CD4-positive, alpha-beta T cell treated with Interferon gamma for 1 hour (primary cell): ENCODE data around the gene SUPV3L1.
"Not testable (repeated sequence)": the region's sequence is repeated elsewhere in the genome, so short reads cannot be mapped to it uniquely, and the experiment has no call there.

ENCODE experiments used
- DNase-seq: peaks from one replicate; pipeline ENCODE4 v3.0.0-alpha.2; 2020

Gene SUPV3L1

DNA sequence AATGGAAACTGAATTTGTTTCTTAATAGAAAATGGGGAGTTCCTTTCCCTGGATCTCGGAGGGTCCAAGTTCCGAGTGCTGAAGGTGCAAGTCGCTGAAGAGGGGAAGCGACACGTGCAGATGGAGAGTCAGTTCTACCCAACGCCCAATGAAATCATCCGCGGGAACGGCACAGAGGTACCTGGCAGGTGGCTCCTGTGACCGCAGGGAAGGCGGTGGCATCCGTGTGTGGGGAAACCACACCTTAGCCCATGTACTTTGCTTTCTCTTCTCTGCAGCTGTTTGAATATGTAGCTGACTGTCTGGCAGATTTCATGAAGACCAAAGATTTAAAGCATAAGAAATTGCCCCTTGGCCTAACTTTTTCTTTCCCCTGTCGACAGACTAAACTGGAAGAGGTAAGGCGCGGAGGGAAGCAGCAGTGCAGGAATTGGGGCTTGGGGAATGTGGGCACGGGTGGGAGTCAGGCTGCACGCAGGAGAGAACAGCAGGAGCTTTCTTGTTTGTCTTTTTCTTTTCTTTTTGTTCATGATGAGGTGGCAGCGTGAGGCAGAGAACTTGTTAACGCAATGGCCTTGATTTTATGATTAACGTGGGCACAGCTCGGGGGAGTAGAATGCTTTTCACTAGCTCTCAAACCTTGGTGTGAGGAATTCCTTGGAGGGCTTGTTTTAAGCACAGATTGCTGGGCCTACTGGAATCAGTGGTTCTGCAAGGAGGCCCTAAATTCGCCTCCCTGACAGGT is 52.9 kb downstream of the SUPV3L1 start:
- DNase-seq, result peak; percentile 38

DNA sequence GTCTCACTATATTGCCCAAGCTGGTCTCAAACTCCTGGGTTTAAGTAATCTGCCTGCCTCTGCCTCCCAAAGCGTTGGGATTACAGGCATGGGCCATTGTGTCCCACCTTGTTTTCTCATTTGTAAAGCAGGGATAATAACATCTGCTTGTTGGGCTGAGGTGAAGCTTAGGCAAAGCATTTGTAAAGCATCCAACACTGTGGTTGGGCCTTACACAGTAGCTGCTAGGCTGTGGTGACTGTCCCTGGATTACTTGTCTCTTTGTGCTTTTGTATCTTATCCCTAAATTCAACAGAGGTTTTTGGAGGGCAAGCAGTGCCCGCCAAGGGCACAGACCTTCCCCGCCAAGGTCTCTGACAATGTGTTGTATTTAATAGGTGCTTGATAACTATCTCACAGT is 54.4 kb downstream of the SUPV3L1 start:
- DNase-seq, result no peak

DNA sequence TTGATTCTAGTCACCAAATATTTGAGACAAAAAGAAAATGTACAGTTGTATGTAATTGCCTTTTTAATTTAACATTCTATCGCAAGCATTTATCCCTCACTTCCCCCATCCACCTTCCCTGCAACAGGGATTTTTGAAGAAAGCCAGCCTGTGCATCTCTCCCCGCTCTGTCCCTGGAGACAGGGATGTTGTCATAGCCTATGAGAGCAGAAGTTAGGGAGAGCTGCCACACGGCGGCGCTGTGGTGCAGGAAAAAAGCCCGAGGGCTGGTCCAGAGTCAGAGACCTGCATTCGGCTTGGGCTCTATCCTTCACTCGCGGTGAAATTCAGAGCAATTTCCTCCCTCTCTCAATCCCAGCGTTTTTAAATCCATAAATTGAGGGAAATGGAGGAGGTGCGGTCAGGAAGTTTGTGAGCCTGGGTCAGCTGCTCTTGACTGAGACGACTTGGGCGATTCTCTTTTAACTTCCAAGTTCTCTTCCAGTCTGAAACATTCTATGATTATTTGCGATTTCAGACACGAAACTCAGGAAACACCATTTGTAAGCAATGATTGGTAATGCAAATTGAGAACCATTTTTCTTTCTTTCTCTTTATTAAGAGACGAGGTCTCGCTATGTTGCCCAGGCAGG is 57.6 kb downstream of the SUPV3L1 start:
- peak; percentile 75 for DNase-seq

DNA sequence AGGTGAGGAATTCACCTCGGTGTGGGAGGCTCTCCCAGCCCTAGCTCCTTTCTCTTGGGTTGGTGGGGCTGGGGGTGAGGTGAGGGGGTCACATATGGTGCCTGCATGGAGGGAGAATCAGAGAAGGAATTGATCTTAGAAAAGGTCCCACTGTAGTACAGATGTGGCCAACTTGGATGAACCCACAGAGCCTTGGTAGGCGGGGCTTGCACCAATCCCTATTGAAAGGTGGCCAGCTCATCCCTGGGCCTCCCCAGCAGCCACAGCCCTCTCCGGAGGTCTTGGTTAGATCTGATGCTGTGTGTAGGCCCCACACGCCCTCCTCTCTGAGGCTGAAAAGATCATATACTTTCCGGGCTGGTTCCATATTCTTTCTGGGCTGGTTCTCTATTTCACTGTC is 59.1 kb downstream of the SUPV3L1 start:
- DNase-seq, result no peak

DNA sequence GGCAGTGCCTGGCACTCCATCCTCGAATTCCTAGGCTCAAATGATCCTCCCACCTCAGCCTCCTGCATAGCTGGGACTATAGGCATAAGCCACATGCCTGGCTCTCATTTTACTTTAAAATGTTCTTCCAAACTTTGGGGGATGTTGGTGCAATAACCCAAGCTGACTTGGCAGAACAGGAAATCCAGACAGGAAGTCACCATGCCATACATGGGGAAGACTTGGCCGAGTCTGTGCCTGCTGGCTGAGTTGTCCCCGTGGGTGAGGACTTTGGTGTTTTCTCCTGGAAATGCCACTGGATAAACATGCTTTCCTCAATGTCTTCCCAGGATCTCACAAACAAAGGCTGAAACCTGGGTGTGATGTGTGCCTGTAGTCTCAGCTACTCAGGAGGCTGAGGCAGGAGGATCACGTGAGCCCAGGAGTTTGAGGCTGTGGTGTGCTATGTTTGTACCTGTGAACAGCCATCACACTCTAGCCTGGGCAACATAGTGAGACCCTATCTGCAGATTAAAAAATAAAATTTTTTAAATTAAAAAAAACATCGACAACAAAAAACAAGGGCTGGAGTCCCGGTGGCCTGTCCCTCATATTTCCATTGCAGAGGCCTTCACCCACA is 59.9 kb downstream of the SUPV3L1 start:
- no peak for DNase-seq

DNA sequence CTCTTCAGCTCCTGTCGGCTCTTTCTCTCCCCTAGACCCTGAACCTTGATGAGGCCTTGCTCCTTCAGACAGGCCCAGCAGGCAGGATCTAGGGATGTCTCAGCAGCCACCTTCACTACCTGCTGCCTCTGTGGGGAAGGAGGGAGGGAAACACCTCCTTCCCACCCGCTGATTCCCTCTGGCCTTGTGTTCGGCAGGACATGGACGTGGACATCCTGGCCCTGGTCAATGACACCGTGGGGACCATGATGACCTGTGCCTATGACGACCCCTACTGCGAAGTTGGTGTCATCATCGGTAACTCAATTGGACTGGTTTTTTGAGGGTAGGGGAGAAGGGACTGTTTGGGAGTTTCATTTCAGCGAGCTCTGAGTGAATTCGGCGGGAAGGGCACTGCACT is 60.4 kb downstream of the SUPV3L1 start:
- no peak for DNase-seq

DNA sequence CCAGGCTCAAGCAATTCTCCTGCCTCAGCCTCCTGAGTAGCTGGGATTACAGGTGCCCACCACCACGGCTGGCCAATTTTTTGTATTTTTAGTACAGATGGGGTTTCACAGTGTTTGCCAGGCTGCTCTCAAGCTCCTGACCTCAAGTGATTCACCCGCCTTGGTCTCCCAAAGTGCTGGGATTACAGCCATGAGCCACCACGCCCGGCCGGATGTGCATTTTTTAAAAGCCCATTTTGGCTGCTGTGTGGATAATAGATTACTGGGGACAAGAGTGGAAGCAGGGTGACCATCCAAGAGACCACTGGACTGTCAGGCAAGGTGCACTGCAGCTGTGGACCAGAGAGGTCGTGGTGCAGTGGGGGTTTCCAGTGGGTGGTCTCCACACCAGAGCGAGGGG is 61.5 kb downstream of the SUPV3L1 start:
- DNase-seq, result no peak

DNA sequence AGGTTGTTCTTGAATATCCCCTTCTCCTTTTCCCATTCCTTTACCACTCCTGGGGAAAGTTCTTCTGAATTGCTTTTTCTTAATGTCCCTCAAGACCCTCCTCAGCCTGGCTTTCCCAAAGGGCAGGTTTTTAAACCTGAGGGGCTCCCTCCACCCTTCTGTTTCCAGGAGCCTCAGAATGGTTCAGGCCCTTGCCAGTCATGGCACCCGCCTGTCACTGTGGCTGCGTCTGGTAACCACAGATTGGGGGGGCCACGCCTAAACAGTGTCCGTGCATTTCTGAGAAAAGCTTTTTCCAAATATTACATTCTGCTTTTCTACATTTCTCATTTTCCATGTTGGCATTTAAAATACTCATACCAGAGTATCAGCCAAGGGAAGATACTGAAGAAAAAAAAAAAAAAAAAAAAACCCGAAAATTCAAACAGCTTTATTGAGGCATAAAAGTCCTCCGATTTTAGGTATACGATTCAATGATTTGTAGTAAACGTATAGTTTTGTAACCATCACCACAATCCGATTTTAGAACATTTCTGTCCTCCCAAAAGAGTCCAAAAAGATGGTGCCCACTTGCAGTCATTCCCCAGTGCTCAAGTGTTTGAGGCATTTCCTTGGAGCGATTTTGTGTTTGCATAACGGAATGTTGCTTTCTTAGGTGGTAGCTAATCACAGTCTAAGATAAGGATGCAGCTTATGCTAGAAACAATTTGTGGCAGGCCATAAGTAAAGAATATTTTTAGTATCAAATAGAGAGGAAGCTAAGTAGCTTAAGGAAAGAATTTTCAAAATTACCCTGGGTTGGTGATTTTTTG is 62.2 kb downstream of the SUPV3L1 start:
- DNase-seq, result no peak

DNA sequence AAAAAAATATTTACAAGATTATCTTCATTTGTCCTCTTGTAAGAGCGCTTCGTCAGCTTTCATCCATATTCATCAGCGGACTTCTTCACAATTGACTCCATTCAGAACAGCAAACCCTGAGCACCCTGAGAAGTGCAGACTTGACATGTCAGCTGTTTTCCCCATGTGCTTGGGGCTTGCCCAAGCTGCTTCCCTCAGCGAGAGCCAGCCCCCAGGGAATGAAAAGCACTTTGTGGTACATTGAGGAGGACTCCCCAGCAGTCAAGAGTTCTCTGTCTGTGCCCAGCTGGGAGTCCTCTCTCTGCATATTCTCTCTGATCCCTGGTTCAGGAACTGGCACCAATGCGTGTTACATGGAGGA is 62.8 kb downstream of the SUPV3L1 start:
- DNase-seq, result no peak

DNA sequence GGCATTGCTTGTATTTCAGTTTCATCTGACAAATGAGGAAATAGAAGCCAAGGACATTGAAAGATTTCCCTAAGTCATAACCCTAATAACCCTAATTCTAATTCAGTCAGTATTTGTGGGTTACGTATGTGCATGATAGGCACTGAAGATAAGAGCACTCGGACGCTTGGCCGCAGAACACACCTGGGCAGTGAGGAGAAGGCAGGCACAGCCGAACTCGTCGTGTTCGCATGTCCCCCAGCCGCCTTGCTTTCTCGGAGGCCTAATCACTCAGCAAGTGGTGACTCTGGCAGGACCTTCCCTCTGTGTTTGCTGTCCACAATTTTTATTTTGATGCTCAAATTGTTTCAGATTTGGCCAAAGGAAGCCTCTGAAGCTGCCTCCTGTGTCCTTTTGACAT is 63.8 kb downstream of the SUPV3L1 start:
- DNase-seq, result no peak

DNA sequence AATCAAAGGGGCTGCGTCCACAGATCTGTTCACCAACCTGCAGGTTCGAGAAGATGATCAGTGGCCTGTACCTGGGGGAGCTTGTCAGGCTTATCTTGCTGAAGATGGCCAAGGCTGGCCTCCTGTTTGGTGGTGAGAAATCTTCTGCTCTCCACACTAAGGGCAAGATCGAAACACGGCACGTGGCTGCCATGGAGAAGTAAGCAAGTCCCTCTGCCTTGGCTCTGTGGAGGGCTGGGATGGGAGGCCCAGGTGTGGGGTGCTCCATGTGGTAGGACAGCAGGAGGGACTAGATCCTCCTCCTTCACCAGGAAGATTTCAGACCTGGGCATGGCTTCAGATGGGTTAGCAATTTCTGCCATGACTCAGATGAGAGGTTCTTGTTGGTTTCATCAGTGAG is 66.0 kb downstream of the SUPV3L1 start:
- no peak for DNase-seq

DNA sequence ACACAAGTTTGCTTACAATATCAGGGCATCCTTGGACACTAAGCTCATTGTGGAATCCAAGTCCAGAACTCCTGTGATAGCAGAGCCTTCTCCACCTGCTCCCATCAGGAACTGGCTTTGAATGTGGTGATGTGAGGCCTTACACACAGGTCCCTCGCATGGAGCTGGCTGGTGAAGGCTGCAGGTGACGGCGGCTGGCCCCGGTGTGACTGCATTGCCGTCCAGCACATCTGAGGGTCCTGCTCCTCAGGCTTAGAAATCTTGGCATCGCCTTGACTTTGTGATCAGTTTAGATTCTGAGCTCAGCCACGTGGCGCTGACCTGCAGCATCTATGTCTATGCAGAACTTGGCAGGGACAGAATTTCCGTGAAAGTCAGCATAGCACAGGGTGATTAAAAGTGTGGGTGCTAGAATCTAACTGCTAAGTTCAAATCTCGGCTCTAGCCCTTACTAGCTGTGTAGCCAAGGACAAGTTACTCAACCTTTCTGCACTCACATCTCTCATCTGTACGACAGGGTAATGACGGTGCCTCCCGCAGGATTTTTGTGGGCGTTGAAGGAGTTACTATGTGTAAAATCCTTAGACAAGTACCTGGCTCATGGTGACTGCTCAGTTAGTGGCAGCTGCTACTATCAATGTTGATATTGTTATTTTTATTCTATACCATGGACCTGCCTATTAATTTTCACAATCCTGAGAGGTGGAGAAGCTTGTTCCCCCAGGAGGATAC is 66.7 kb downstream of the SUPV3L1 start:
- no peak for DNase-seq

DNA sequence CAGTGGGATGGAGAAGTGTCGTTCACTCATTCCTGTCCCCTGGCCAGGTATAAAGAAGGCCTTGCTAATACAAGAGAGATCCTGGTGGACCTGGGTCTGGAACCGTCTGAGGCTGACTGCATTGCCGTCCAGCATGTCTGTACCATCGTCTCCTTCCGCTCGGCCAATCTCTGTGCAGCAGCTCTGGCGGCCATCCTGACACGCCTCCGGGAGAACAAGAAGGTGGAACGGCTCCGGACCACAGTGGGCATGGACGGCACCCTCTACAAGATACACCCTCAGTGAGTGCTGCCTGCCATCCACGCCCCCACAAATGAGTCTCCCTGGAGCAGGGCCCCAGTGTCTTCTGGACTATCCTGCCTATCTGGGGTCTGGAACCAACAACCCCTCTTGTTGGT is 67.3 kb downstream of the SUPV3L1 start:
- DNase-seq, result no peak

DNA sequence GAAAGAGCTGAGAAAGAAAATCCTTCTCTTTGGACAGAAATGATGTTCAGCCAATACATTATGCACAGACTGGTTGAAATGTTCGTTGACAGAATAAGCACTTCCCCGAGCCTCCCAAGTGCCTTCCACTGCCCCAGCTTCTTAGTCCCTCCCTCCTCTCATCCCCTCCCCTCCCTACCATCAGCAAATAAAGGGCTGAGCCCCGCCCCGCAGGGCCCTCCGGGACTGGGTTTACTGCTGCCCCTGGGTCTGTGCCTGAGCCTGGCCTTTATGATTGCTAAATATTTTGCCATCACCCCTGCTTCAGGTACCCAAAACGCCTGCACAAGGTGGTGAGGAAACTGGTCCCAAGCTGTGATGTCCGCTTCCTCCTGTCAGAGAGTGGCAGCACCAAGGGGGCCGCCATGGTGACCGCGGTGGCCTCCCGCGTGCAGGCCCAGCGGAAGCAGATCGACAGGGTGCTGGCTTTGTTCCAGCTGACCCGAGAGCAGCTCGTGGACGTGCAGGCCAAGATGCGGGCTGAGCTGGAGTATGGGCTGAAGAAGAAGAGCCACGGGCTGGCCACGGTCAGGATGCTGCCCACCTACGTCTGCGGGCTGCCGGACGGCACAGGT is 68.2 kb downstream of the SUPV3L1 start:
- DNase-seq, result no peak

DNA sequence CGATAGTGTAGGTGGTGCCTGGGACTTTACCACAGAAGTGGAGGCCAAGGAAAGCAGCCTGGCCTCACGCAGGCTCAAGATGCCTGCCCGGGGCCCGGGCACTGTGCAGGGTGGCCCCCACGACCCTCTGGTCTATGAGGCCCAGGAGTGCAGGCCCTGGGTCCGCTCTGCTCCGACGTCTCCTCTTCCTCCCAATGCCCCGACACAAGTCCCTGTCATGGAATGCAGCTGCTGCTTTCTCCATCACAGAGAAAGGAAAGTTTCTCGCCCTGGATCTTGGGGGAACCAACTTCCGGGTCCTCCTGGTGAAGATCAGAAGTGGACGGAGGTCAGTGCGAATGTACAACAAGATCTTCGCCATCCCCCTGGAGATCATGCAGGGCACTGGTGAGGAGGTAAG is 70.0 kb downstream of the SUPV3L1 start:
- no peak for DNase-seq

DNA sequence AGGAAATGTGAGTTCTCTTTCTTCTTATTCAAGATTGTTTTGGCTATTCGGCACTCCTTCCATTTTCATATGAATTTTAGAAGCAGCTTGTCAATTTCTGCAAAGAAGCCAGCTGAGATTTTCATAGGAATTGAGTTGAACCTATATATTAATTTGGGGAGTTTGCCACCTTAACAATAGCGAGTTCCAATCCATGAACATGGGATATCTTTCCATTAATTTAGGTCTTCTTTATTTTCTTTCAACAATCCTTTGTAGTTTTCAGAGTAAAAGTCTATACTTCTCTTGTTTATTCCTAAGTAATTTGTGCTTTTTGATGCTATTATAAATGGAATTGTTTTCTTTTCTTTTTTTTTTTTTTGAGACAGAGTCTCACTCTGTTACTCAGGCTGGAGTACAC is 71.4 kb downstream of the SUPV3L1 start:
- DNase-seq, result not testable (repeated sequence)

DNA sequence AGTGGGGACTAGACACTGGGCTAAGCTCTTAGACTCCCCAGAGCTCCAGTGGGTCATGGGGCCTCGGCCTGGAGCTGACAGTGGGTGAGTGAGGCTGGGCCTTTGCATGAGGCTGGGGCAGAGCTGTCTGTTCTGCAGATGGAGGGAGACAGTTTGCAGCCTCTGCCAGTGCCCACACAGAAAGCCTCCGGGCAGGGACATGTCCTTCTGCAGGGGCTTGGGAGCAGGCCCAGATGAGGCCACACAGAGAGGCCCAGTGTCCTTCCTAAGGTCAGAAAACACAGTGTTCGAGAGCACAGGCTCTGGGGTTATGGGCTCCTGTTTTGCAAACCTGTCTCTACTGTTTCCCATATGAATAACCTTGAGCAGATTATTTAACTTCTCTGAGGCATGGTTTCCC is 73.1 kb downstream of the SUPV3L1 start:
- DNase-seq, result no peak

DNA sequence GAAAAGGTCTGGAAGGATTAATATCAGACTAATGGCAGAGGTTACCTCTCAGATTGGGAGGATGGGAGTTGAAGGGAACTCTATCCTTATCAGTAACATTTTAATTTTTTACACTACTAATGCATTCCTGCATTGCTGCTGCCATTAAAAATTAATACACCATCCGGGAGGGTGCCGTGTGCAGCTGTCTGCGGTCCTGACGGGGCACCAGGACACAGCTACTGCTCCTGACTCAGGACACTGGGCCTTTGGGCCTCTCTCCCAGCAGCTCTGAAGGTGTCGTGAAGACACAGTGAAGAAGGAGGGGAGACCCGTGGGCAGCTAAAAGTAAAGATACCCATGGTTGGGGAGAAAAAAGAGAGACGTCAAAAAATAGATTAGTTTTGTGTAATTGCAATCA is 74.8 kb downstream of the SUPV3L1 start:
- DNase-seq, result no peak
